Central memory CD4-positive, alpha-beta T cell (primary cell): ENCODE measurements around the gene ATP5MC2.
"Not testable (repeated sequence)": the region's sequence is repeated elsewhere in the genome, so short reads cannot be mapped to it uniquely, and the experiment has no call there.

Source experiments
- DNase-seq: peaks from one replicate; pipeline ENCODE4 v3.0.0; 2022
- total RNA-seq, 3 experiments: gene quantifications; one replicate each; lab custom pipeline; 2026; lab: John Stamatoyannopoulos, UW

The ATP5MC2 gene
- total RNA-seq: 68.1 to 123 (median 108) reads per million in 3 experiments

GRCh38 chr12:53675701-53676607, at the start of gene ATP5MC2:
Gene ATP5MC2 (minus strand): TSS chr12:53676083. CDS start chr12:53672614, 3,469 bp downstream.
- DNase-seq: peak; percentile 98

GRCh38 chr12:53722450-53723041, 46.7 kb upstream of the ATP5MC2 start:
- no peak for DNase-seq

DNA sequence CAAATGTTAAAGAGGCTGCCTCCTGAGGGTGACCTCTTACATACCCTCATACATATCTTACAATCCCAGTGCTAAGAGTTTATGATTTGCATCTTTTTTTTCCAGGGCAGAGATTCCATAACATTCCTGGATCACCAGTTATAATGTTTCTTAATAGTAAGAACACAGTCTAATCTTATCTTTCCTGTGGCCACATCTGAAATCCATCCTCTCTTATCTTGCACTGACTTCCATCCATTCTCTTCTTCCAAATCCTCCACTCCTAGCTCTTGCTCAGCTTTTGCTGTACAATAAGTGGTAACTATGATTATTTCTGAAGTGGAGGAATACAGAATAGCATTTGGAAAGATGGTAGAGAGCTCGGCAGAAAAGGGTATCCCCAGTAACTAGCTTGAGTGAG, 45.1 kb upstream of the ATP5MC2 start:
- no peak for DNase-seq

DNA sequence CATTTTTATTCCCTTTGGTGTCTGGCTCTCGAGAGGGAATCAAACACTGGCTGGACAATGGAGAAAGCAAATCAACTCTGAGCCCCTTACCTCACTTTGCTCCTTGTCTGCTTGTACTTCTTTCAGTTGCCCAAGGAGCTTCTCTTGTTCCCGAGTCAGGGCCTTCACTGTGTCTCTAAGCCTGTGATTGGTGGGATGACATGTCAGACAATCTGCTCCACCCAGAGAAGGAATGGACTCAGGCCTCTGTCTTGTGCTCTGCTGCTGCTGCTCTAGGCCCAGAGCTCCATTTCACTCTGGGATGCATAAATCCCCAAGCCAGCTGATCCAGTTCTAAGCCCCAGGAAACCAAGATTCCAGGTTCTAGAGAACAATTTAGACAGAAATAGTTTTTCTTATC, 43.8 kb upstream of the ATP5MC2 start:
- no peak for DNase-seq

DNA sequence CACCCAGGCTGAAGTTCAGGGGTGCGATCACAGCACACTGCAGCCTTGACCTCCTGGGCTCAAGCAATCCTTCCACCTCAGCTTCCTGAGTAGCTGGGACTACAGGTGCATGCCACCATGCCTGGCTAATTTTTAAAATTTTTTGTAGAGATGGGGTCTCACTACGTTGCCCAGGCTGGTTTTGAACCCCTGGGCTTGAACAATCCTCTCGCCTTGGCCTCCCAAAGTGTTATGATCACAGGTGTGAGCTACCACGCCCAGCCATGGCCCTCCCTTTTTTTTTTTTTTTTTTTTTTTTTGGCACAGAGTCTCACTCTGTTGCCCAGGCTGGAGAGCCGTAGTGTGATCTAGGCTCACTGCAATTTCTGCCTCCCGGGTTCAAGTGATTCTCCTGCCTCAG, 42.7 kb upstream of the ATP5MC2 start:
- DNase-seq: not testable (repeated sequence)

DNA sequence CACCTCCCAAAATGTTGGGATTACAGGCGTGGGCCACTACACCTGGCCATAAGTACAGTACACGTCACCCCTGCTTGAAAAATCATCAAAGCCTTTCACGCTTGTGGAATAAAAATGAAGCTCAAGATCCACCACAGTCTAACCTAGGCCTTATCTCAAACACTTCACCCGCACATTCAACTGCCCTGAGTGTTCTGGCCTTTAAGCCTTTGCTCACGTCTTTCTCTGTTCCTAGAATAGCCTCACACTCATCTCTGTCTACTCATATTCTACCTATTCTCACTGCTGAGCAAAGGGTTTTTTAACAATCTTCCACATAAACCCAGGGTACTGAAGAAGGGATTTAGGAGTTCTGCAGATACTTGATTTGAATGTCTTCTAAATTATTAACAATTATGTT, 41.4 kb upstream of the ATP5MC2 start:
- no peak for DNase-seq

DNA sequence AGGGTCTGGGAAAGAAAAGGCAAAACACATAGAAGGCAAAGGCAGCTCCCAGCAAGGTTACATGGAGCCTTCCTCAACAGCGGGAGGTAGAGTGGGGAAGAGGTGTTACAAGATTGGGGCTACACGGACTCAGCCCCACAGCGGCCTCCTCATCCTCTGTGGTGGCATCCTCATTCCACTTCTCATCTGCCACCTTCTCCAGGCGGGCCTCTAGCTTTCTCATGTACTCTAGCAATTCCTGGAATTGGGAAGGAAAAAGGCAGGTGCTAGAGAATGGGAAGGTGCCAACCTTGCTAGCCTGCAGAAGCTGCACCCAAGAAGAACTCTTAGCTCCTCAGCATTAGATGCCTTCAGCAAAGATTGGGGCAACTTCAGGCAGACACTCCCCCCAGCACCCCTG, 38.1 kb upstream of the ATP5MC2 start:
- no peak for DNase-seq

- no peak for DNase-seq
Measured at GRCh38 chr12:53713516-53713915, 37.6 kb upstream of the ATP5MC2 start.

GRCh38 chr12:53712059-53712643, 36.3 kb upstream of the ATP5MC2 start:
- DNase-seq: no peak

GRCh38 chr12:53710091-53710490, 34.2 kb upstream of the ATP5MC2 start:
- DNase-seq: no peak

DNA sequence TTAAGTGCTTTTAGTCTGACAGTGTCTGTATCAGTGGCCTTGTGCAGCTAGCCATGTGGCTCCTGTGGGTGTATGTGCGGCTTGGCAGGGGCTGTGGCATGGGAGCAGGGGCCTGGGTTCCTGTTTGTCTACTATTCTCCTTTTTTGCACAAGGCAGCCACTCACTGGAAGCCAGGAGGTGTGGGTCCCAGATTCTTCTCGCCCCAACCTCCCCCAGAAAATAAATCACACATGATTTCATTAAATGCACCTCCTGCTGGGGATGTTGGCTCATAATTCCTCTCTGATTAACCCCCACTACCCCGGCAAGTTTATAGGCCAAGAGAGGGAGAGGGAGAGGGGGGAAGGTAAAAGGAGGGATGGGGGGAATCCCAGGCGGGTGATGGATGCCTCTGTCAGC, 33.8 kb upstream of the ATP5MC2 start:
- no peak for DNase-seq

GRCh38 chr12:53706080-53706479, 30.2 kb upstream of the ATP5MC2 start:
- DNase-seq: no peak

DNA sequence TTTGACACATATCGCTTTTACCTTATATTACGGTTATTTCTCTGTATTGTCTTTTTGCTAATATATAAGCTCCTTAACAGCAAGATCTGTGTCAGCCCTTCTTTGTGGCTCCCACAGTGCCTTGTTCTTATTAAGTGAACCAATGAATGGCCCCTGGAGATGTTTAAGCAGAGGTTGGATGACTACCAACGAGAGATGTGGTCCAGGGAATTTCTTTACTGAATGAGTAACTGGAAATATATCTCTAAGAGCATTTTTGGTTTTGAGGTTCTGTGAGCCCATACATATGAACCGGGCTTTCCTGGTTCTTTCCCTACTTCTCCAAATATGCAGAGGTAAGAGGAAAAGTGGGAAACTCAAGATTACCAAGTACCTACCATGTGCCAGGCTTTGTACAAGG, 27.9 kb upstream of the ATP5MC2 start:
- DNase-seq: no peak

DNA sequence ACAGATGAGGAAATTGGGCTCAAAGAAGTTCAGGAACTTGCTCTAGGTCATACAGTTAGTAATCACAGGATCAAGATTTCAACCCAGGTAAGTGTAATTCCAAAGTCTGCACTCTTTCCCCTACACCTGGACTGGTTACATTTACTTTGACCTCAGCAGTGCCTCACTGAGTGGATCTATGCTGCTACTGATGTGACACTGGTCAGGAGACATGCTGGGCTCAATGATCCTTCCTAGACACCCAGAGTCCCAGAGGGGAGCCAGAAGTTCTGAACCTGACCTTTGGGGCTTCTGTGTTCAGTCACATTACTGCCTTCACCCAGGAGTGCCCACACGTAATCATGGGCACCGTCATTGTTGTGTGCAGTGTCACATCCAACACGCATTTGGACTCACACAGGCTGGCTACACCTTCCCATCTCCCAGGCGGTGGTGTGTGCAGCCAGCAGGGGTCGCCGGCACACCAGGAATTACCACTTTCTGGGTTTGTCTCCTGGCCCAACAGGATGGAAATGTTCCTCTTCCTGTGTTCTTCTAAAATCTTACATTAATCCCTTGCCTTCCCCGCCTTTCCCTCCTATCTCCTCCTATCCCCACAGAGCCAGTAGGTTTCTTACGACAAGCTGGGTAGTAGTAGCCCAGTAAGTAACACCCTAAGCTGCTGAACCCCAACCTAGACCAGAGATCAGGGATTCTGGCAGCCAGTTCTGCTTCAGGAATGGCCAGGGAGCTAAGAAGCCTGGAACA, 25.8 kb upstream of the ATP5MC2 start:
- DNase-seq: peak; percentile 61

DNA sequence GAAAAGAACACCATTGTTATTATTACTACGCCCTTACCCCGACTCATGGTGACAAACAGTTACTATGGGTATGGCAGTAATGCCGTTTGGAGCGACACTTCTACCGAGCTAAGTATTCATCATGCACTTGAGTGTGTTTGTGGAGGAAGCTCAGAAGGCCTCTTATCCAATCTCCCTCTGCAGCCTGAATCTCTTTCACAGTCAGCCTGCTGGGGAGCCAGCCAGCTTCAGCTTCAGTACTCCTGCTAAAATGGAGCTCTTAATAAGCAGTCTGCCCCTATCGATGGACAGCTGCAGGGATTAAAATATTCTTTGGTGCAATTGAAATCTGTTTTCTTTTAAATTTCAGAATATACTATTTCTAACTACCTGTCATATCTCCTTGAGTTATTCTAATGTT, 24.7 kb upstream of the ATP5MC2 start:
- DNase-seq: no peak

DNA sequence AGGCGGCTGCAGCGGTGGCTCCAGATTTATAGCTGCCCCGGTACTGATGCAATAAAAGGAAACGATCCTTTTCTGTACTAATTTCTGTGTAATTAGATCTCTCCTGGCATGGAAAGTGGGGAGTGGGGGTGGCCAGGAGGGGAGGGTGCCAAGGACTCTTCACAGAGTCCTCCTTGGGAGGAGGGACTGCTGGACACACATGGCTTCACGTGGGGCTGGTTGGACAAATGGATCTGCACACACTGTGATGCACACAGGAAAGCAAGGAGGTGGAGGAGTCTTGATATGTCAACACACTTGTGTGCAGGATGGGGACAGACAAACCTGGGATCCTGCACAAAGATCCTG, 23.8 kb upstream of the ATP5MC2 start:
- DNase-seq: no peak

GRCh38 chr12:53698948-53699677, 23.2 kb upstream of the ATP5MC2 start:
- no peak for DNase-seq

GRCh38 chr12:53696655-53697331, 20.9 kb upstream of the ATP5MC2 start:
- DNase-seq: no peak

GRCh38 chr12:53696285-53696654, 20.4 kb upstream of the ATP5MC2 start:
- no peak for DNase-seq

GRCh38 chr12:53695152-53696145, 19.6 kb upstream of the ATP5MC2 start:
- no peak for DNase-seq

GRCh38 chr12:53694756-53695151, 18.9 kb upstream of the ATP5MC2 start:
- no peak for DNase-seq
